ENCODE results near the gene MRTFA. TPM values are rescaled to one million over a fixed set of nuclear protein-coding genes. Genes with fewer than 3 reads are reported as not detected.

MRTFA gene
- total RNA-seq, 6 experiments from 2014 or later = 9.3 to 20.6 (median 16.3) TPM

- WGBS (ENCODE audit: insufficient coverage, low coverage, low lambda C conversion rate, missing lambda C conversion rate) = 82% methylated on average over 1 of the region's 1 CpG
- H3K9me3 ChIP-seq = no peaks in the 10 kb centered on the region
- intact Hi-C loops (cut with DNase I) = no loop called here
- H3K4me3 ChIP-seq = no peak overlapping the region
- H3K27ac ChIP-seq = no peak overlapping the region
- DNase-seq (no peak), ATAC-seq (no peak)
- H3K4me1 ChIP-seq = peaks cover 0 to 1% (median 0%) of the 10 kb centered on the region in 4 donors
- TF ChIP-seq CTCF (IDR thresholded peaks at IDR 0.05) = no peak
- TF ChIP-seq POLR2A (IDR thresholded peaks at IDR 0.05) = no peak
- no peaks in the 10 kb centered on the region for H3K27me3 ChIP-seq
- no peaks in the 10 kb centered on the region for H3K36me3 ChIP-seq
Observed at GRCh38 chr22:40446203-40446602, 190.3 kb downstream of the MRTFA start.

- intact Hi-C loops (cut with DNase I) = no loop called here
- DNase-seq = no peak
- WGBS (ENCODE audit: insufficient coverage, low coverage, low lambda C conversion rate, missing lambda C conversion rate) = 77% methylated on average over 7 of the region's 7 CpGs
- H3K36me3 ChIP-seq = no peaks in the 10 kb centered on the region
- ATAC-seq = no peak
- H3K4me1 ChIP-seq = peaks cover 0 to 1% (median 0%) of the 10 kb centered on the region in 4 donors
- TF ChIP-seq POLR2A (IDR thresholded peaks at IDR 0.05) = no peak
- no peak for TF ChIP-seq CTCF (IDR thresholded peaks at IDR 0.05)
- no peaks in the 10 kb centered on the region for H3K9me3 ChIP-seq
- H3K27ac ChIP-seq = no peak overlapping the region
- no peak overlapping the region for H3K4me3 ChIP-seq
- no peaks in the 10 kb centered on the region for H3K27me3 ChIP-seq
Observed at GRCh38 chr22:40444178-40444831, 192.2 kb downstream of the MRTFA start.

- Histone ChIP-seq H3K9me3 (no peaks in the 10 kb centered on the region), H3K4me3 (no peak overlapping the region), H3K27ac (no peak overlapping the region), H3K4me1 (peaks cover 0 to 1% (median 0%) of the 10 kb centered on the region in 4 donors), H3K27me3 (no peaks in the 10 kb centered on the region), H3K36me3 (no peaks in the 10 kb centered on the region)
- DNase-seq = no peak
- no peak for ATAC-seq
- intact Hi-C loops (cut with DNase I) = no loop called here
- 88% methylated on average over 3 of the region's 4 CpGs for WGBS (ENCODE audit: insufficient coverage, low coverage, low lambda C conversion rate, missing lambda C conversion rate)
- TF ChIP-seq POLR2A (IDR thresholded peaks at IDR 0.05) (no peak), CTCF (IDR thresholded peaks at IDR 0.05) (no peak)
Observed at GRCh38 chr22:40443732-40444131, 192.8 kb downstream of the MRTFA start.

- Histone ChIP-seq H3K4me1 (peaks cover 0 to 1% (median 0%) of the 10 kb centered on the region in 4 donors), H3K36me3 (no peaks in the 10 kb centered on the region), H3K27ac (no peak overlapping the region), H3K27me3 (no peaks in the 10 kb centered on the region), H3K9me3 (no peaks in the 10 kb centered on the region), H3K4me3 (no peak overlapping the region)
- intact Hi-C loops (cut with DNase I) = no loop called here
- no peak for DNase-seq
- no peak for ATAC-seq
- 85% methylated on average over 4 of the region's 5 CpGs for WGBS (ENCODE audit: insufficient coverage, low coverage, low lambda C conversion rate, missing lambda C conversion rate)
- TF ChIP-seq CTCF (IDR thresholded peaks at IDR 0.05) (no peak), POLR2A (IDR thresholded peaks at IDR 0.05) (no peak)
Observed at GRCh38 chr22:40441761-40442390, 194.6 kb downstream of the MRTFA start.

All from right lobe of liver (tissue), 6 donors.